Gastroesophageal sphincter (tissue), 3 donors: Measurements from ENCODE around the gene LRP1B.

Experiments
- CTCF ChIP-seq, 4 experiments: fragments of 200-600 bp in 2 of 4; fragments of 450-650 bp in 2 of 4; sonication (generic) in 1 of 4; IDR thresholded peaks; one replicate each; pipeline ENCODE4 v1.5.1; 2017 to 2019; ENCODE audit warnings: antibody characterized with exemption in 4 of 4, mild to moderate bottlenecking in 2 of 4, moderate library complexity in 2 of 4
- POLR2A ChIP-seq, 2 donors: fragments of 450-650 bp; IDR thresholded peaks; one replicate each; pipeline ENCODE4 v1.6.1; 2017; ENCODE audit warnings: antibody characterized with exemption in 2 of 2, mild to moderate bottlenecking in 2 of 2, moderate library complexity in 1 of 2
- POLR2AphosphoS5 ChIP-seq: sonication (generic); formaldehyde crosslinking; IDR thresholded peaks from one replicate; pipeline ENCODE4 v1.6.1; 2017; ENCODE audit warnings: antibody characterized with exemption

GRCh38 chr2:141440072-141440635, 690.7 kb downstream of the LRP1B start:
- TF ChIP-seq POLR2A (IDR thresholded peaks at IDR 0.05) (no peak), CTCF (IDR thresholded peaks at IDR 0.05) (no peak), POLR2AphosphoS5 (no peak)
